ENCODE data around the gene PDE11A.

PDE11A gene

DNA sequence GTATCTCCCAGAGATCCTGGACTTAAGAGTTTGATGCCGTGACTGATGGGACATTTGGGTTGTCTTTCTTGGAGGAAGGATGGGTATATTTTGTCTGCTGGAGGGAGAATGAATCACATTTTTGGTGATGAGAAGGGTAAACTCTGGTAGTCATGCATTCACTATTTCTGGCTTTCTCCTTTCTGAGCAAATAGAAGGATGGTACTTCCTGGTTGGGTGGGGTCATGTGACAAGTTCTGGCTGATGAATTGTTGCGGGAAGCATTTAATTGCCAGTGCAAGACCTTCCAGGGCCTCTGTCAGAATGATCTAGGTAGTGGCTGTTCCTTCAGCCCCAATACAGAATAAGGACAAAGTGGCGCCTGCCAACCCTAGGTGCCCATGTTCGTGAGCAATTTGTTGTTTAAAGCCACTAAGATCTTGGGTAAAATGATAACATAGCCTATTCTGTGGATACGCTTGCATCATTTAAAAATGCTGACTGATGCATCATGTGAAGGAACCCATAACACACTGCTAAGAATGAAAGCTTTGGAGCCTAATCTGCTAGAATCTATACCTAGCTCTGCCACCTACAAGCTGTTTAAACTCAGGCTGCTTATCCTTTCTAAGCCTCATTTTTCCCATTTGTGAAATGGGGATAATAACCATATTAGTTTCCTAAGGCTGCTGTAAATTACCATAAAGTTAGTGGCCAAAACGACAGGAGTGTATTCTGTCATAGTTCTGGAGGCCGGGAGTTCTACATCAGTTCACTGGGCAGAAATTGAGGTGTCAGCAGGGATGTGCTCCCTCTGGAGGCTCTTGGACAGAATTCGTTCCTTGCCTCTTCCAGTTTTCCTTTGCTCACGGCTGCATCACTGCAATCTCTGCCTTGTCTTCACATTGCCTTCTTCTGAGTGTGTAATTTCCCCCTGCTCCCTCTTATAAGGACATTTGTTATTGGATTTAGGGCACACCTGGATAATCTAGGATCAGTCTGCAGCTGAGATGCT lies 398.7 kb downstream of the PDE11A start:
- TF ChIP-seq CTCF (conservative IDR thresholded peaks at IDR 0.05; ENCODE audit: low read length) = peak; percentile 33; the same call in 1 of the 2 replicates
- DNase-seq (ENCODE audit: low read depth) = no peak

GRCh38 chr2:177671662-177672061 lies 400.9 kb downstream of the PDE11A start:
- no peak overlapping the region for H3K4me3 ChIP-seq (ENCODE audit: low read length)
- TF ChIP-seq CTCF (conservative IDR thresholded peaks at IDR 0.05; ENCODE audit: low read length) = no peak

More for the DNA sequence above, 398.7 kb downstream of the PDE11A start:
- H3K4me3 ChIP-seq (ENCODE audit: low read length) = no peak overlapping the region

GRCh38 chr2:177670791-177671535 lies 401.6 kb downstream of the PDE11A start:
- H3K4me3 ChIP-seq (ENCODE audit: low read length) = no peak overlapping the region
- DNase-seq (ENCODE audit: low read depth) = no peak
- no peak for TF ChIP-seq CTCF (conservative IDR thresholded peaks at IDR 0.05; ENCODE audit: low read length)

More at GRCh38 chr2:177671662-177672061, 400.9 kb downstream of the PDE11A start:
- DNase-seq (ENCODE audit: low read depth) = no peak

GRCh38 chr2:177669625-177670330 lies 402.8 kb downstream of the PDE11A start:
- DNase-seq (ENCODE audit: low read depth) = no peak
- H3K4me3 ChIP-seq (ENCODE audit: low read length) = no peak overlapping the region
- no peak for TF ChIP-seq CTCF (conservative IDR thresholded peaks at IDR 0.05; ENCODE audit: low read length)

DNA sequence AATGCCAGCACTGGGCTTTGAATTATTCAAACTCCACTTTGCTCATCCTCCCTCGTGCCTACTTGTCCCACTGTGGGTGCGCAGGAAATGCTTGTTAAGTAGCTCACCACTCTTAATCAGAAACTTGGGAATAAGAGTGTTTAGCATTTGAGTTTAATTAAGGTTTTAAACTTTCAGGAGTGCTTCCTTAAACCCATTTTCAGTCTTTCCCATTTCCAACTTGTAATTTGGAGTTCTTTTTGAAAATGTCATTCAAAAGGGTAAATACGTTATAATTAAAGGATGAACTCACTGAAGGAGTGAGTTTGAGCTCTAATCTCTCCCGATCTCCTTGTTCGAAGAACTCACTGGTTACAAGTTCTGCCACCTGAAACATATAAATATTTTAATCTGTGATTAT lies 403.4 kb downstream of the PDE11A start:
- no peak overlapping the region for H3K4me3 ChIP-seq (ENCODE audit: low read length)
- TF ChIP-seq CTCF (conservative IDR thresholded peaks at IDR 0.05; ENCODE audit: low read length) = no peak
- no peak for DNase-seq (ENCODE audit: low read depth)

DNA sequence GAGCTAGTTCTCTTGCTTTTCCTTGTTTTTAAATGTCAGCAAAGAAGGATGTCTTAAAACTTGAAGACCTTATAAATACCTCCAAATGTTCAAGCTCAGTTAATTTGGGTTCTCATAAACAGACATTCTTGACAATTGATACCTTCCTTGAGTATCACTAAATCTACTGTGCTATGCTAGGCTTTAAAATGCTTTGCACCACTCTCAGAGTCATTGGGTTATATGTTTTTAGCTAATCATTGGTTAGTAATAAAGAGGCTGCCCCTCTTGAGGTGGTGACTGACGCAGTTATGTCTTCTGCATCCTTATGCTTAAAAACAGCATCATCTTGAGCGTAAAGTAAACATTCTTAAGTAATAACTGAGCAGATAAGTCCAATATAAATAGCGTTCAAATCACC lies 404.0 kb downstream of the PDE11A start:
- no peak for DNase-seq (ENCODE audit: low read depth)
- no peak for TF ChIP-seq CTCF (conservative IDR thresholded peaks at IDR 0.05; ENCODE audit: low read length)
- no peak overlapping the region for H3K4me3 ChIP-seq (ENCODE audit: low read length)

All from AG10803 (cell line).